Endothelial cell of umbilical vein (primary cell): ENCODE results near the gene KCNH8. TPM values are rescaled to one million over a fixed set of nuclear protein-coding genes. Genes with fewer than 3 reads are reported as not detected.

Experiments
- BruUV-seq: library from RNA; stranded (reverse); fragments of 400-500 nt; replicated peaks from 2 replicates; lab custom pipeline; 2021; lab: Mats Ljungman, UMichigan
- CTCF ChIA-PET: fragments of 300-600, 350-600 bp; sonication (Branson Sonifier 250); formaldehyde crosslinking; loops from one replicate; lab custom pipeline; 2021; ENCODE audit warnings: antibody characterized with exemption, inconsistent platforms; lab: Charles Lee
- POLR2A ChIA-PET: fragments of 300-600, 350-600 bp; sonication (Branson Sonifier 250); formaldehyde crosslinking; loops from one replicate; lab custom pipeline; 2021; ENCODE audit warnings: antibody characterized with exemption, inconsistent platforms; lab: Charles Lee
- DNase-seq: peaks from one replicate; pipeline ENCODE4 v3.0.0-alpha.2; 2011; ENCODE audit warnings: low read depth, low spot score
- FAIRE-seq: peaks from 2 replicates; lab custom pipeline; 2011; peaks lifted over from hg19 to GRCh38; lab: Jason Lieb, UNC
- H2AFZ ChIP-seq: 2 replicates; pipeline ENCODE4 v1.6.0; 2012; ENCODE audit warnings: low read depth, low read length, control low read depth, inconsistent platforms
- H3K27ac ChIP-seq: 2 replicates; pipeline ENCODE4 v1.5.1; 2011; ENCODE audit warnings: low read depth, mild to moderate bottlenecking, control low read depth, low read length, moderate library complexity; ENCODE audit not compliant: insufficient read depth
- H3K27me3 ChIP-seq, 2 experiments: 2 replicates each; pipeline versions ENCODE4 v1.6.0 to v1.6.1; 2011; ENCODE audit warnings: low read length in 2 of 2, mixed read lengths in 1 of 2; ENCODE audit not compliant: control insufficient read depth in 2 of 2, insufficient read depth in 2 of 2
- H3K36me3 ChIP-seq, 2 experiments: 2 replicates in 1 of 2; 3 replicates in 1 of 2; pipeline ENCODE4 v1.5.1; 2011; ENCODE audit warnings: low read length in 2 of 2, mild to moderate bottlenecking in 1 of 2, moderate library complexity in 1 of 2; ENCODE audit not compliant: control insufficient read depth in 2 of 2, insufficient read depth in 2 of 2; ENCODE audit errors: extremely low read depth in 1 of 2
- H3K4me1 ChIP-seq: 3 replicates; pipeline ENCODE4 v1.5.1; 2011; ENCODE audit warnings: mild to moderate bottlenecking, low read length; ENCODE audit not compliant: control insufficient read depth, insufficient read depth; ENCODE audit errors: extremely low read depth
- H3K4me2 ChIP-seq: 2 replicates; pipeline ENCODE4 v1.6.1; 2011; ENCODE audit warnings: low read length, control low read depth, mixed read lengths; ENCODE audit not compliant: insufficient read depth
- H3K4me3 ChIP-seq, 3 experiments: fragments of 200-600 bp in 1 of 3; sonication (generic), shearing (Covaris generic) in 1 of 3; replicated peaks in 1 of 3; 2 replicates each; pipeline ENCODE4 v1.5.1; 2011 to 2016; ENCODE audit warnings: control low read depth in 3 of 3, low read length in 3 of 3, mild to moderate bottlenecking in 2 of 3, inconsistent platforms in 1 of 3, low read depth in 1 of 3, moderate library complexity in 1 of 3; ENCODE audit not compliant: insufficient read depth in 1 of 3
- H3K79me2 ChIP-seq: 2 replicates; pipeline ENCODE4 v1.6.0; 2012; ENCODE audit warnings: low read length, inconsistent platforms; ENCODE audit not compliant: control insufficient read depth, insufficient read depth
- H3K9ac ChIP-seq: replicated peaks from 2 replicates; pipeline ENCODE3; 2011; ENCODE audit warnings: low read length, control low read depth; ENCODE audit not compliant: insufficient read depth; ENCODE audit errors: extremely low read depth
- H3K9me1 ChIP-seq: replicated peaks from 3 replicates; pipeline ENCODE4 v1.6.0; 2011; ENCODE audit warnings: mild to moderate bottlenecking, low read length; ENCODE audit not compliant: control insufficient read depth, insufficient read depth; ENCODE audit errors: extremely low read depth
- H3K9me3 ChIP-seq: replicated peaks from 2 replicates; pipeline ENCODE4 v1.5.1; 2012; ENCODE audit warnings: low read length, inconsistent platforms; ENCODE audit not compliant: control insufficient read depth, insufficient read depth
- H4K20me1 ChIP-seq: replicated peaks from 2 replicates; pipeline ENCODE3; 2011; ENCODE audit warnings: mild to moderate bottlenecking, low read length; ENCODE audit not compliant: control insufficient read depth, insufficient read depth; ENCODE audit errors: extremely low read depth
- CTCF ChIP-seq, 2 donors: IDR thresholded peaks; 1 replicate in 1 of 2; 2 replicates in 1 of 2; pipeline ENCODE4 v1.5.1; 2011; ENCODE audit warnings: low read length in 2 of 2, mild to moderate bottlenecking in 2 of 2, moderate library complexity in 2 of 2, control low read depth in 1 of 2, inconsistent platforms in 1 of 2, low read depth in 1 of 2; ENCODE audit not compliant: insufficient read depth in 1 of 2; ENCODE audit errors: extremely low read depth in 1 of 2
- EZH2 ChIP-seq: IDR thresholded peaks from 2 replicates; pipeline ENCODE4 v1.6.1; 2012; ENCODE audit warnings: borderline replicate concordance, low read depth, mild to moderate bottlenecking, moderate library complexity, low read length, inconsistent platforms; ENCODE audit not compliant: severe bottlenecking
- FOS ChIP-seq: IDR thresholded peaks from 2 replicates; pipeline ENCODE4 v1.6.1; 2011; ENCODE audit warnings: mild to moderate bottlenecking, low read length, moderate library complexity, borderline replicate concordance; ENCODE audit not compliant: insufficient read depth
- GATA2 ChIP-seq: IDR thresholded peaks from 2 replicates; pipeline ENCODE4 v1.7.0; 2011; ENCODE audit warnings: low read depth, mild to moderate bottlenecking, moderate library complexity, mixed read lengths, low read length; ENCODE audit not compliant: insufficient read length, insufficient read depth
- JUN ChIP-seq: IDR thresholded peaks from 2 replicates; pipeline ENCODE4 v1.6.1; 2011; ENCODE audit warnings: borderline replicate concordance, low read depth; ENCODE audit not compliant: insufficient read length, insufficient read depth
- MYC ChIP-seq: IDR thresholded peaks from one replicate; pipeline ENCODE4 v1.6.1; 2011; ENCODE audit warnings: mild to moderate bottlenecking, low read depth, low read length
- POLR2A ChIP-seq: IDR thresholded peaks from 2 replicates; pipeline ENCODE4 v1.6.1; 2012; ENCODE audit warnings: low read depth, mild to moderate bottlenecking, control low read depth, low read length
- POLR2AphosphoS5 ChIP-seq: IDR thresholded peaks from 2 replicates; pipeline ENCODE4 v1.6.1; 2012; ENCODE audit warnings: low read depth, mild to moderate bottlenecking, control low read depth, low read length, moderate library complexity; ENCODE audit not compliant: insufficient read depth
- dilution Hi-C: fragments of 300-500 bp; cut with MboI; formaldehyde crosslinking; loops from one replicate; pipeline ENCODE4 v1.15.0; 2019; ENCODE audit warnings: low sequenced_read_pairs; ENCODE audit not compliant: extremely low pct_ligation_motif_present
- intact Hi-C: fragments of 100-400 bp; cut with micrococcal nuclease; formaldehyde crosslinking; loops from one replicate; pipeline ENCODE4 v1.10.0; 2022
- polyA plus RNA-seq, 4 experiments: library from polyadenylated mRNA; depleted of rRNA in 3 of 4; stranded (reverse) in 3 of 4; unstranded in 1 of 4; fragments of >200 nt; gene quantifications; 2 replicates each; pipeline versions ENCODE4 v1.2.1 to v1.2.3, GENCODE V29; 2011 to 2012; ENCODE audit warnings: missing spikeins in 1 of 4
- total RNA-seq: library from RNA; stranded (reverse); gene quantifications from 2 replicates; pipeline ENCODE4 v1.2.3, GENCODE V29; 2021
- TF ChIP-seq, protein P1 (sequence below): IDR thresholded peaks from 2 replicates; pipeline ENCODE4 v1.6.1; 2011; ENCODE audit not compliant: insufficient read depth, insufficient read length

Gene KCNH8
- total and polyA plus RNA-seq, 2 donors (not counting 3 experiments of a cell fraction or from before 2014, with no cell fraction given): not detected

GRCh38 chr3:19357947-19358346 lies 209.6 kb downstream of the KCNH8 start:
- CTCF ChIA-PET: no interaction called here
- no peak overlapping the region for H3K9ac ChIP-seq
- H3K79me2 ChIP-seq: no peaks in the 10 kb centered on the region
- H3K27me3 ChIP-seq: no peaks in the 10 kb centered on the region
- no peak for DNase-seq
- no peak overlapping the region for H2AFZ ChIP-seq
- TF ChIP-seq EZH2 (no peak), JUN (no peak), GATA2 (no peak), POLR2A (no peak), POLR2AphosphoS5 (no peak), FOS (no peak), CTCF (IDR thresholded peaks at IDR 0.05; ENCODE audit: extremely low read depth in 1 of 2, insufficient read depth in 1 of 2, low read depth in 1 of 2, low read length in 2 of 2) (no peak), MYC (no peak)
- TF ChIP-seq, protein P1, sequence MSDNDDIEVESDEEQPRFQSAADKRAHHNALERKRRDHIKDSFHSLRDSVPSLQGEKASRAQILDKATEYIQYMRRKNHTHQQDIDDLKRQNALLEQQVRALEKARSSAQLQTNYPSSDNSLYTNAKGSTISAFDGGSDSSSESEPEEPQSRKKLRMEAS: no peak
- no peaks in the 10 kb centered on the region for H4K20me1 ChIP-seq
- no peak for FAIRE-seq
- no peaks in the 10 kb centered on the region for H3K9me1 ChIP-seq
- no peak overlapping the region for H3K4me3 ChIP-seq
- H3K9me3 ChIP-seq: no peaks in the 10 kb centered on the region
- no TSS peak for BruUV-seq
- no peak overlapping the region for H3K27ac ChIP-seq
- intact Hi-C loops (no loop called here), dilution Hi-C loops (no loop called here)
- POLR2A ChIA-PET: no interaction called here
- H3K4me2 ChIP-seq: no peak overlapping the region
- no peaks in the 10 kb centered on the region for H3K36me3 ChIP-seq
- no peaks in the 10 kb centered on the region for H3K4me1 ChIP-seq
